MG63 (cell line): ENCODE data around the gene EPS8. TPM values are rescaled to one million over a fixed set of nuclear protein-coding genes. Genes with fewer than 3 reads are reported as not detected.

Experiments used
- DNase-seq: peaks from one replicate; pipeline ENCODE4 v3.0.0-alpha.2; 2020
- H3K27me3 ChIP-seq: fragments of 250-450 bp; sonication (Bioruptor Pico); 2 replicates; pipeline ENCODE4 v1.5.1; 2020; ENCODE audit warnings: mild to moderate bottlenecking, moderate library complexity
- H3K36me3 ChIP-seq: fragments of 250-450 bp; sonication (Bioruptor Pico); 2 replicates; pipeline ENCODE4 v1.5.1; 2020; ENCODE audit warnings: mild to moderate bottlenecking, moderate library complexity
- H3K4me3 ChIP-seq: fragments of 250-450 bp; sonication (Bioruptor Pico); 2 replicates; pipeline ENCODE4 v1.5.1; 2020; ENCODE audit warnings: mild to moderate bottlenecking, moderate library complexity
- H3K9me3 ChIP-seq: fragments of 250-450 bp; sonication (Bioruptor Pico); 2 replicates; pipeline ENCODE4 v1.5.1; 2020; ENCODE audit warnings: mild to moderate bottlenecking, moderate library complexity
- total RNA-seq: library from RNA; depleted of rRNA; stranded (reverse); fragments of >200 nt; shearing (Covaris generic); gene quantifications from 2 replicates; pipeline ENCODE4 v1.2.3, GENCODE V29; 2014; ENCODE audit warnings: low replicate concordance

EPS8 gene
- total RNA-seq, 1 experiment from 2014 or later: 103 TPM

GRCh38 chr12:15738438-15739015 is 50.7 kb downstream of the EPS8 start:
- peaks cover 16% of the 10 kb centered on the region for H3K36me3 ChIP-seq
- DNase-seq: no peak
- no peaks in the 10 kb centered on the region for H3K27me3 ChIP-seq
- H3K4me3 ChIP-seq: no peak overlapping the region
- H3K9me3 ChIP-seq: peaks cover 9% of the 10 kb centered on the region

- Histone ChIP-seq H3K9me3 (peaks cover 3% of the 10 kb centered on the region; the same call in 1 of the 2 replicates), H3K27me3 (no peaks in the 10 kb centered on the region), H3K36me3 (peaks cover 15% of the 10 kb centered on the region), H3K4me3 (no peak overlapping the region)
- DNase-seq: no peak
These were observed 53.2 kb downstream of the EPS8 start for GRCh38 chr12:15735837-15736615.

- no peak overlapping the region for H3K4me3 ChIP-seq
- peaks cover 19% of the 10 kb centered on the region for H3K9me3 ChIP-seq
- peaks cover 31% of the 10 kb centered on the region for H3K36me3 ChIP-seq
- no peaks in the 10 kb centered on the region for H3K27me3 ChIP-seq
- no peak for DNase-seq
These were observed 56.1 kb downstream of the EPS8 start for GRCh38 chr12:15733136-15733535.

- no peak for DNase-seq
- peaks cover 31% of the 10 kb centered on the region for H3K36me3 ChIP-seq
These were observed 56.7 kb downstream of the EPS8 start for GRCh38 chr12:15732341-15733061.

GRCh38 chr12:15731940-15732339 is 57.2 kb downstream of the EPS8 start:
- no peak for DNase-seq
- Histone ChIP-seq H3K9me3 (peaks cover 19% of the 10 kb centered on the region), H3K27me3 (no peaks in the 10 kb centered on the region), H3K4me3 (no peak overlapping the region), H3K36me3 (peaks cover 31% of the 10 kb centered on the region)

More at GRCh38 chr12:15732341-15733061, 56.7 kb downstream of the EPS8 start:
- no peaks in the 10 kb centered on the region for H3K27me3 ChIP-seq
- H3K4me3 ChIP-seq: no peak overlapping the region
- H3K9me3 ChIP-seq: peaks cover 19% of the 10 kb centered on the region

GRCh38 chr12:15729097-15729496 is 60.1 kb downstream of the EPS8 start:
- Histone ChIP-seq H3K4me3 (no peak overlapping the region), H3K36me3 (peaks cover 32% of the 10 kb centered on the region), H3K9me3 (peaks cover 19% of the 10 kb centered on the region), H3K27me3 (no peaks in the 10 kb centered on the region)
- no peak for DNase-seq

GRCh38 chr12:15728118-15728598 is 61.0 kb downstream of the EPS8 start:
- no peak overlapping the region for H3K4me3 ChIP-seq
- DNase-seq: peak; percentile 81
- peaks cover 31% of the 10 kb centered on the region for H3K36me3 ChIP-seq
- no peaks in the 10 kb centered on the region for H3K27me3 ChIP-seq
- H3K9me3 ChIP-seq: peaks cover 16% of the 10 kb centered on the region

GRCh38 chr12:15726878-15727150 is 62.4 kb downstream of the EPS8 start:
- DNase-seq: no peak
- H3K27me3 ChIP-seq: no peaks in the 10 kb centered on the region

GRCh38 chr12:15726027-15726877 is 62.9 kb downstream of the EPS8 start:
- H3K4me3 ChIP-seq: no peak overlapping the region
- H3K27me3 ChIP-seq: no peaks in the 10 kb centered on the region
- H3K9me3 ChIP-seq: peaks cover 16% of the 10 kb centered on the region
- DNase-seq: no peak
- H3K36me3 ChIP-seq: peaks cover 31% of the 10 kb centered on the region

More at GRCh38 chr12:15726878-15727150, 62.4 kb downstream of the EPS8 start:
- Histone ChIP-seq H3K4me3 (no peak overlapping the region), H3K36me3 (peaks cover 31% of the 10 kb centered on the region), H3K9me3 (peaks cover 16% of the 10 kb centered on the region)

- Histone ChIP-seq H3K36me3 (peaks cover 18% of the 10 kb centered on the region), H3K27me3 (no peaks in the 10 kb centered on the region), H3K9me3 (no peaks in the 10 kb centered on the region), H3K4me3 (no peak overlapping the region)
- DNase-seq: no peak
These were observed 66.2 kb downstream of the EPS8 start for GRCh38 chr12:15722951-15723350.

- Histone ChIP-seq H3K27me3 (no peaks in the 10 kb centered on the region), H3K36me3 (peaks cover 24% of the 10 kb centered on the region), H3K9me3 (no peaks in the 10 kb centered on the region), H3K4me3 (no peak overlapping the region)
- DNase-seq: no peak
These were observed 67.7 kb downstream of the EPS8 start for GRCh38 chr12:15721316-15722115.

- no peak overlapping the region for H3K4me3 ChIP-seq
- no peaks in the 10 kb centered on the region for H3K27me3 ChIP-seq
- DNase-seq: no peak
- H3K9me3 ChIP-seq: no peaks in the 10 kb centered on the region
- H3K36me3 ChIP-seq: peaks cover 25% of the 10 kb centered on the region
These were observed 68.9 kb downstream of the EPS8 start for GRCh38 chr12:15720295-15720694.

GRCh38 chr12:15719230-15719629 is 70.0 kb downstream of the EPS8 start:
- Histone ChIP-seq H3K4me3 (no peak overlapping the region), H3K27me3 (no peaks in the 10 kb centered on the region), H3K9me3 (no peaks in the 10 kb centered on the region), H3K36me3 (peaks cover 18% of the 10 kb centered on the region)
- no peak for DNase-seq

- Histone ChIP-seq H3K27me3 (no peaks in the 10 kb centered on the region), H3K36me3 (peaks cover 14% of the 10 kb centered on the region), H3K4me3 (no peak overlapping the region), H3K9me3 (no peaks in the 10 kb centered on the region)
- no peak for DNase-seq
These were observed 71.1 kb downstream of the EPS8 start for GRCh38 chr12:15717940-15718567.

- Histone ChIP-seq H3K36me3 (peaks cover 13% of the 10 kb centered on the region), H3K9me3 (no peaks in the 10 kb centered on the region), H3K27me3 (no peaks in the 10 kb centered on the region), H3K4me3 (no peak overlapping the region)
- DNase-seq: no peak
These were observed 72.6 kb downstream of the EPS8 start for GRCh38 chr12:15716581-15716980.
